DMS53 (cell line): ENCODE data around the gene RIC8B.

Experiments
- DNase-seq: peaks from one replicate; lab custom pipeline; 2025; lab: John Stamatoyannopoulos, UW

RIC8B gene

GRCh38 chr12:106868982-106869700 is 94.7 kb downstream of the RIC8B start:
- DNase-seq, result no peak

DNA sequence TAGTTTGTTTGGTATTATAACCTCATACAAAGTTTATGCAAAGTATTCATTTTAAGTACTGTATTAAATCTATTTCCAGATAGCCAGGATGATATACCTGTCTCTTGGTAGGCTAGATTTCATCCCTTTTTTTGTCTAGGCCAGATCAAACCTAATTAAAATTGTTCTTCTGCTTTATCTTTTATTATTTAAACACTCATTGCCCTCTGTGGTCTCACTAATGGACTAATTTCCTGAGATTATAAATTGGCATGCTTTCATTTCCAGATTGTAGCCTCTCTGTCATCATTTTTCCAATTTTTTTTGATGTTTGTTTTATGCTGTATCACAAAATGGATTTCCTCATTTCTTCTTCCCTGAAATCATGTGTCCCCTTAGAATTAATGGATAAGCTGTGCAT is 95.6 kb downstream of the RIC8B start:
- no peak for DNase-seq

GRCh38 chr12:106871477-106871876 is 97.0 kb downstream of the RIC8B start:
- no peak for DNase-seq

- no peak for DNase-seq
These were observed 99.5 kb downstream of the RIC8B start for GRCh38 chr12:106873983-106874382.

DNA sequence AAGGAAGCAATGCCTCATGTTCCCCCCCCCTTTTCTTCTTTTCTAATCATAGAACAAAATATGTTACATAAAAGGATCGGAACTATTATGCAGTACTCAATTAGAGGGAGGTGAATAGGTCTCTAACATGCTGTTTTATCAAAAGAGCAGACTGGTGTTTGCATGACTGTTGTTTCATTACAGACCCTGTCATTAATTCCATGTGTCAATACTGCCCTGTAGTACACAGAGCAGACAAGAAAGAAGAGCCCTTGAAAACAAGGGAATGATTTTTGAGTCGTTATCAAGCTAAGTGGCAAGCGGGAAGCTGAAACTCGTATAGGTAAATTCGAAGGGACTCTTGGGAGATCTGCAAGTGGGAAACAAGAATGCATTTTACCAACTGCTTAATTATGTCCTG is 104.3 kb downstream of the RIC8B start:
- no peak for DNase-seq

GRCh38 chr12:106879612-106880011 is 105.1 kb downstream of the RIC8B start:
- DNase-seq, result no peak

DNA sequence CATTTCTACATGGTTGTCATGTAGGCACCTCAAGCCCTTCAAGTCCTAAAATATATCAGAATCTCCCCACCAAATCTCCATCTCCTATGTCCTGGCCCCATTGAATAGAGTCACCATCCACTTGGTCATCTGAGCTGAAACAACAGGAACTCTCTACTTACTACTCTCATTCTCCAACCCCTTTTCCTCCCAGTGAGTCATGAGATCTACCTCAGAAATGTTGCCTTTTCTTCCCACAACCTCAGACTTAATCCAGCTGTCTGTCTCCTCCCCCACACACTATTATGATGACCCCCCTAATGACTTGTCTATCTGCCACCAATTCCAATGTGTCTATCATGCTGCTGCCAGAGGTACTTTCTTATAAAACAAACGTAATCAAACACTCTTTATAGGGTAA is 108.9 kb downstream of the RIC8B start:
- no peak for DNase-seq

DNA sequence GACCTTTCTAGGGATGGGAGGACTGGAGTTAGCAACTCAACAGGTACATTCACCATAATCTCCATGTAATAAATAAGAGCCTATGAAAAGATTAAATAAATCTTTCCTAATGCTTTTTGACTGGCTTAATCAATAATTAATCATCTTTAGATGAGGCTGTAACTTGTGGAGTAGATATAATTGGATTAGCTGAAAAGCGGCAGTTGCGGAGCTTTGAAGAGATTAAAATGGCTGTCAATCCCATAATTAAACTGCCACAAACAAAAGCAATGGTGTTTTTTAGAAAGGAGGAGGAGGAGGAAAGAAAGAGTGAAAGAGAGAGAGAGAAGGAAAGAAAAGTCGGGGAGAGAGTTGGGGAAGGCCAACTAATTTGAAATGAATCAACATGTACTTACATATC is 110.5 kb downstream of the RIC8B start:
- DNase-seq, result no peak

DNA sequence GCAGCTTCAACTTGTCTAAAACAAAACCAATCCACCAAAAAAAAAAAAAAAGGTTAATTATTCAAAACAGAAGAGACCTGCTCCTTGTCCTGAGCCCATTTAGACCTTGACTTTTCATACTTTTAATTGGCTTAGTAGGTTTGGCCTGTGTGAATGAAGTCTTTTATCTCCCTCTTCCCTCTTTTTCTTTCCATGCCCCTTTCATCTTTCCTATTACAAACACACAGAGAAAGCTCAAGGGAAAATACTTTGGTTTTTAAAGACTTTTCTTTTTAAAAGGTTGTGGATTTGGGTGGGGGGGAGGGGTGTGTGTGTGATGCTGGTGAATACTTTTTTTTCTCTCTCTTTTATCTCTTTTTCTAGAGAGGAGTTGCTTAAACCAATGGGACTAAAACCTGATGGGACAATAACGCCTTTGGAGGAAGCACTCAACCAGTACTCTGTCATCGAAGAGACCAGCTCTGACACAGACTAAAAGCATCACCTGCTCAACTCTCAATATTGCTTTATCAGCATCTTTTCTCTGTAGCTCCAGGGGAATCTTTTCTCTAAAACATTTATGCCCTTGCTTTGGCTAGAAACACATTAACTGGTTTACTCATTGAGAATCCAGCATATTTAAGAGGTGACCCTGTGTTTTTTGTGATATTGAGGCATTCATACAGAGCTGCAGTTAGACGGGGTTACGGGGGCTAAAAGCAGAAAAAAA is 111.2 kb downstream of the RIC8B start:
- no peak for DNase-seq

DNA sequence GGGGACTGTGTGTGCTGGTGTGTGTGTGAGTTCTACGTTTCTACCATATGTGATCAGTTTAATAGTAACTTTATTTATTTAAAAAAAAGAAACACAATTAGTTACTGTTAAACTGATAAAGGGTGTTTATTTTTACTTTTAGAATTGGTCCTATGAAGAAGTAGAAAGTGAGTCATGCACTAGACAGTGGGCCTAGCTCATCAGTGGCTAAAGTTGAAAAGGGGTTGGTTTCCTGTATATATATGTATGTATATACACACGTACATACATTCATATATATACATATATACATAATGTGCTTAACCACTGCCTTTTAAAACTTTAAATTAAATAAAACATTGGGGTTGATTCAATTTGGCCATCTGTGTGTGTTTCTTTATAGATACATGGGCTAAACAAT is 112.5 kb downstream of the RIC8B start:
- DNase-seq, result no peak

GRCh38 chr12:106888348-106888970 is 114.0 kb downstream of the RIC8B start:
- DNase-seq, result no peak

GRCh38 chr12:106889326-106889725 is 114.8 kb downstream of the RIC8B start:
- DNase-seq, result no peak

DNA sequence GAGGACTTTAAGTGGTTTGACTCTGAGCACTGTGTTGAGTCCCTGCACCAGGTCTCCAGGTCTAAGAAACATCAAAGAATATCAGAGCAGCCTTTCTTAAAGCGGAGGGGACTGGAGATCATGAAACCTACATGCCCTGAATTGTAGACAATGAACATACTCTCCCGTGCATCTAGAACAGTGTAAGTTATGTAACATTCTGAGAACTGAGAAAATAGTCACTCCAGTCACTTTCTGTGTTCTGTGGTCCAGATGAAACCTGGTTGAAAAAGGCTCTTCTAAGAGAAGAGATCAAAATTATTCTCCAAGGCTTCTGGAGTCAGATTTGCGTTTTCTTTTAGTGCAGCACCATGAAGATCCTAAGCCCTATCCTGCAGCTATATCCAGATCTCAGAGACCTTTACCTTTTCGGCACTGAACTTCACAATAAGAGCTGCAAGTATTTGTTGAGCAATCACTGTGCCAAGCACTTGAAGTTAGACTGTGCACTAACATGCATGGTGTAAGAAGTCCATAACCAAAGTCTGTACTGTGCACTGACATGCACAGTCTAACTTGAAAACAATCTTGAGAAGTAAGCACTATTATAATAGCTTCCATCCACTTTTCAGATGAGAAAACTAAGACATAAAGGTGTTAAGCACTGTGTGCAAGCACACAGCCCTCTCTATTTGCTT is 115.6 kb downstream of the RIC8B start:
- DNase-seq, result no peak

GRCh38 chr12:106892075-106892474 is 117.6 kb downstream of the RIC8B start:
- peak; percentile 41 for DNase-seq

DNA sequence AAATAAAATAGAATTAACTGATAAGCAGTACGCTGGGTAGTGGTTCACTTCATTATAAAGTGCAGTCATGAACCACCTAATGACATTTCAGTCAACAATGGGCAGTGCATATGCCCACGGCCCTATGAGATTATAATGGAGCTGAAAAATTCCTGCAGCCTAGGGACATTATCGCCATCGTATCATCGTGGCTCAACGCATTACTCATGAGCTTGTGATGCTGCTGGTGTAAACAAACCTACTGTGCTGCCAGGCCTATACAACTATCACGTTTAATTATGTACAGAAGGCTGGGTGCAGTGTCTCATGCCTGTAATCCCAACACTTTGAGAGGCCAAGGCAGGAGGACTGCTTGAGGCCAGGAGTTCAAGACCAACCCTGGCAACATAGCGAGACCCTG is 119.0 kb downstream of the RIC8B start:
- DNase-seq, result no peak

- no peak for DNase-seq
These were observed 120.3 kb downstream of the RIC8B start for GRCh38 chr12:106894774-106895173.

DNA sequence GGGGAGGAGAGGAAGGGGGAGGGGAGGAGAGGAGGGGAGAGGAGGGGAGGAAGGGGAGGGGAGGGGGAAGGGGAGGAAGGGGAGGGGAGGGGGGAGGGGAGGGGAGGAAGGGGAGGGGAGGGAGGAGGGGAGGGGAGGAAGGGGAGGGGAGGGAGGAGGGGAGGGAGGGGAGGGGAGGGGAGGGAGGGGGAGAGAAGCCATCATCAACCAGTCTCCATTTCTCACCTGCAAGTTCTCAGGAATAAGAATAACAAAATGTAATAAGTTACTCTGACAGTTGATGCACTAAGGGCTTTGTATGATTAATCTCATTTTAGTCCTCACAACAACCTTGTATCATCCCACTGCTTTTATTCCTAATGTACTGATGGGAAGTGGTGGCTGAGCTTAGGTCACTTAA is 122.1 kb downstream of the RIC8B start:
- DNase-seq, result no peak

GRCh38 chr12:106897082-106897481 is 122.6 kb downstream of the RIC8B start:
- DNase-seq, result peak; percentile 39

GRCh38 chr12:106897981-106898901 is 123.8 kb downstream of the RIC8B start:
- DNase-seq, result no peak

DNA sequence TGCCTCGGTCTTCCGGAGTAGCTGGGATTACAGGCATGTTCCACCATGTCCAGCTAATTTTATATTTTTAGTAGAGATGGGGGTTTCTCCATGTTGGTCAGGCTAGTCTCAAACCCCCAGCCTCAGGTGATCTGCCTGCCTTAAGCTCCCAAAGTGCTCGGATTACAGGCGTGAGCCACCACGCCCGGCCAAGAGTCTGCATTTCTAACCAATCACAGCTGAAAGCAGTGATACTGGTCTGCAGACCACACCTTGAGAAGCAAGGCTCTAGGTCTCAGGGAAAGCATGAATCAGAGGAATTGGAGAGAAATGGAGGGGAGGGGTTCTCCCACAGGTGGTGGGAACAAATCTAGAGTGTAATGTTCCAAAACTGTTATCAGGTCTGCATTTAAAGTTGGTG is 126.1 kb downstream of the RIC8B start:
- no peak for DNase-seq

DNA sequence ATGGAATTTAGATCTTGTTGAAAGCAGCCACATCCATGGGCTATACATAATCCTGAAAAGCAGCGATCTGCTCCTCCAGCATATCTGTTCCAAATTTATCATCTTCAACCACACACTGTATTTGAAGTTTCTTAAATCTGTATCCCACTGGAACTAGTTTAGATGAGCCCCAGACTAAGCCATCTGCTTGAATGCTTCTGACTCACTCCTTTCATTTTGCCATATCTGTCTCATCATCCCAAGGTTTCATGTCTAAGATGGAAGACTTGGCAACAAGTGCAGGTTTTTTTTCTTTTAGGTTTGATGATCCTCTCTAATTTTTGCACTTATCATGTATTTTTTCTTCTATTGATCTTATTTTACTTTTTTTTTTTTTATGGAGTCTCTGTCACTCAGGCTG is 126.8 kb downstream of the RIC8B start:
- DNase-seq, result no peak

GRCh38 chr12:106902053-106902452 is 127.6 kb downstream of the RIC8B start:
- DNase-seq, result no peak
